Endodermal cell (in vitro differentiated cells): ENCODE results near the gene USP4. TPM values are rescaled to one million over a fixed set of nuclear protein-coding genes. Genes with fewer than 3 reads are reported as not detected.
"Not testable (repeated sequence)": the region's sequence is repeated elsewhere in the genome, so short reads cannot be mapped to it uniquely, and the experiment has no call there.

Experiments
- DNase-seq: peaks from one replicate; pipeline ENCODE4 v3.0.0-alpha.2; 2017
- H3K27ac ChIP-seq: 2 replicates; pipeline ENCODE4 v1.5.1; 2013; ENCODE audit warnings: mild to moderate bottlenecking, low read depth, low read length, moderate library complexity
- H3K27me3 ChIP-seq: 2 replicates; pipeline ENCODE4 v1.6.1; 2013; ENCODE audit warnings: mild to moderate bottlenecking, low read length, moderate library complexity; ENCODE audit not compliant: insufficient read depth, control insufficient read depth, poor library complexity, severe bottlenecking
- H3K36me3 ChIP-seq: 2 replicates; pipeline ENCODE4 v1.7.0; 2013; ENCODE audit warnings: mild to moderate bottlenecking, low read length, moderate library complexity; ENCODE audit not compliant: control insufficient read depth, insufficient read depth
- H3K4me1 ChIP-seq: one replicate; pipeline ENCODE4 v1.7.0; 2013; ENCODE audit warnings: low read length; ENCODE audit not compliant: control insufficient read depth, insufficient read depth
- H3K4me3 ChIP-seq: 2 replicates; pipeline ENCODE4 v1.5.1; 2013; ENCODE audit warnings: mild to moderate bottlenecking, low read length, moderate library complexity
- H3K9ac ChIP-seq: 2 replicates; pipeline ENCODE4 v1.6.1; 2013; ENCODE audit warnings: mild to moderate bottlenecking, low read length, moderate library complexity; ENCODE audit not compliant: poor library complexity, severe bottlenecking; ENCODE audit errors: extremely low read depth
- H3K9me3 ChIP-seq: 2 replicates; pipeline ENCODE4 v1.6.1; 2013; ENCODE audit warnings: mild to moderate bottlenecking, low read length, moderate library complexity; ENCODE audit not compliant: control insufficient read depth
- H3K27ac Mint-ChIP-seq: 2 replicates; pipeline ENCODE4 v1.8.0; 2020; ENCODE audit warnings: mixed read lengths
- H3K27me3 Mint-ChIP-seq: 2 replicates; pipeline ENCODE4 v1.8.0; 2021; ENCODE audit warnings: mild to moderate bottlenecking, mixed read lengths; ENCODE audit not compliant: insufficient read depth
- H3K36me3 Mint-ChIP-seq: 2 replicates; pipeline ENCODE4 v1.8.0; 2020; ENCODE audit warnings: low read depth, mixed read lengths
- H3K4me1 Mint-ChIP-seq: 2 replicates; pipeline ENCODE4 v1.8.0; 2020; ENCODE audit warnings: mixed read lengths
- H3K4me3 Mint-ChIP-seq: 2 replicates; pipeline ENCODE4 v1.8.0; 2020; ENCODE audit warnings: mild to moderate bottlenecking, moderate library complexity, mixed read lengths
- H3K9me3 Mint-ChIP-seq: 2 replicates; pipeline ENCODE4 v1.8.0; 2020; ENCODE audit warnings: mild to moderate bottlenecking, mixed read lengths
- CTCF ChIP-seq: fragments of 200-600 bp; sonication (generic); conservative IDR thresholded peaks from 2 replicates; pipeline ENCODE4 v1.5.0; 2021; ENCODE audit warnings: antibody characterized with exemption, mild to moderate bottlenecking
- WGBS, 2 experiments: methylation state at CpG; one replicate each; pipeline versions ENCODE4 v1.1.5 to v1.1.7; 2013; ENCODE audit warnings: missing lambda C conversion rate in 2 of 2, mixed read lengths in 1 of 2; ENCODE audit not compliant: insufficient coverage in 1 of 2, insufficient read length in 1 of 2; 5-methylcytosine and 5-hydroxymethylcytosine counted together
- total RNA-seq, 2 donors: library from RNA; stranded (reverse); fragmentation: NEBNext Ultra II Directional in 1 of 2; extraction: Animal tissue kit (Norgen Biotek cat#: 25700) in 1 of 2; gene quantifications; 2 replicates in 1 of 2; 3 replicates in 1 of 2; pipeline ENCODE4 v1.2.1, GENCODE V29; 2021

USP4 gene
- total RNA-seq, 2 donors from 2014 or later, result 48.3 to 48.9 TPM

GRCh38 chr3:49352281-49352680, 12.4 kb upstream of the USP4 start:
- no peak overlapping the region for H3K27ac ChIP-seq
- 96 to 100% methylated on average over 2 of the region's 2 CpGs for WGBS, 2 experiments
- peaks cover 10% of the 10 kb centered on the region for H3K4me1 Mint-ChIP-seq
- no peak for DNase-seq
- H3K9me3 ChIP-seq, result no peaks in the 10 kb centered on the region
- no peak for TF ChIP-seq CTCF
- no peaks in the 10 kb centered on the region for H3K27me3 ChIP-seq
- no peak overlapping the region for H3K4me3 Mint-ChIP-seq
- H3K36me3 ChIP-seq, result peaks cover 13% of the 10 kb centered on the region
- H3K4me3 ChIP-seq, result no peak overlapping the region
- no peak overlapping the region for H3K27ac Mint-ChIP-seq
- H3K36me3 Mint-ChIP-seq, result peaks cover 20% of the 10 kb centered on the region
- no peaks in the 10 kb centered on the region for H3K27me3 Mint-ChIP-seq
- peaks cover 5% of the 10 kb centered on the region for H3K4me1 ChIP-seq
- H3K9ac ChIP-seq, result no peak overlapping the region
- H3K9me3 Mint-ChIP-seq, result peaks cover 5% of the 10 kb centered on the region

DNA sequence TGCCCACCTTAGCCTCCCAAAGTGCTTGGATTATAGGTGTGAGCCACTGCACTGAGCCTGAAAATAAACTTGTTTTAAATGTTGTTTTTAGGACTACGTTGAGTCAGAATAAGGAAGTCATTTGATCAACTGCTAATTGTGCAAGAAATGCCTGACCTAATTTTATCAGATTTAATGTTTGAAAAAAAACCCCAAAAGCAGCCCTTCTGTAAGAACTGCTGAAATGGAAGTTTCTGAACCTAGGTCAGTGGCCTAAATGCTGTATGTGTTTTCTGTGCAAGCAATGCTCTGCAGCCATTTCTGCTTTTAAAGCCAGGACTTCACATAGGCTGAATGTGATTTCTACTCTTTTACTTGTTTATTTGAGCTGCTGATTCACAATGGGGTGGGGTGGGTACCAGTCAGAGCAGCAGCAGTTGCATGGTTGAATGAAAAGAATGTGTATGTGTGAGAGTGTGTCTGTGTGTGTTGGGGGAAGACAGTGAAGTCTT, 11.7 kb upstream of the USP4 start:
- Mint-ChIP-seq H3K9me3 (peaks cover 5% of the 10 kb centered on the region), H3K27me3 (no peaks in the 10 kb centered on the region), H3K27ac (peak overlapping the region; percentile 25), H3K4me3 (no peak overlapping the region), H3K4me1 (peaks cover 9% of the 10 kb centered on the region), H3K36me3 (peaks cover 18% of the 10 kb centered on the region)
- Histone ChIP-seq H3K9me3 (no peaks in the 10 kb centered on the region), H3K27ac (no peak overlapping the region), H3K27me3 (no peaks in the 10 kb centered on the region), H3K4me3 (no peak overlapping the region), H3K9ac (no peak overlapping the region), H3K36me3 (peaks cover 12% of the 10 kb centered on the region), H3K4me1 (peaks cover 5% of the 10 kb centered on the region)
- WGBS, 2 experiments, result 90 to 97% methylated on average over 1 of the region's 1 CpG
- no peak for TF ChIP-seq CTCF
- DNase-seq, result no peak

DNA sequence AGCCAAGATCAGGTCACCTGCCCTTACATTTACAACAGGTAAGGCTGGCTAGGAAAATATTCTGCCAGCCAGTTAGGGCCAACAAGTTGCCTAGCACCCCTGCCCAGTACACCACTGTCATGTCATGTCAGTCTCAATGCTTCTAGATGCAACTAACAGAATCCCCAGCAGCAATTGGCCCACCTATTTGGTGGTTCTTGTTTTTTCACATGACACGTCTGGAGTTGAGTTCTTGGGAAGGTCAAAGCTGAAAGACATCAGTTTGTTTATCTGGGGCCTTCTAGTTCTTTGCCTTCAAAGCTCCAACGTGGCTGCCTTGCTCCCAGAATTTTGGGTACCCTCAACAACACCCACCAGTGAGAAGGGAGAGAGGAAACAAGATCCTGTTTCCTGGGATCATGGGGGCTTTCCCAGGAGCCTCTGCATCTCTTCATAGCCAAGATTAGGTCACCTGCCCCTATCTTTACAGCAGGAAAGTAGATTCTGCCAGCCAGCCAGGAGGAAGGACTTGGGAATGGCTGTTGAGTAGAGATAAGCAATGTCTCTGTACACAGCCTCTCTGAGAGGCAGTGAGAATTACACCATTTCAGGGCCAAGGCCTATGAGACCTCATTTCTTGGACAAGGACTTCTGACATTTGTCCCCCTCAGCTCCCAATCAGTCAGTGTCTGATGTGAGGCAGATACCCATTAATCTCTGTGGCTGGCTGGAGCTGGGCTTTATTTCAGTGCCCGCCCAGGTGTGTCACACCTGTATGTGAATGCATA, 9.7 kb upstream of the USP4 start:
- Histone ChIP-seq H3K9ac (no peak overlapping the region), H3K27me3 (no peaks in the 10 kb centered on the region), H3K9me3 (no peaks in the 10 kb centered on the region), H3K36me3 (no peaks in the 10 kb centered on the region), H3K27ac (no peak overlapping the region), H3K4me1 (peaks cover 5% of the 10 kb centered on the region), H3K4me3 (no peak overlapping the region)
- DNase-seq, result no peak
- WGBS, 2 experiments, result 78 to 84% methylated on average over 2 to 3 of the region's 3 CpGs
- Mint-ChIP-seq H3K4me1 (peaks cover 6% of the 10 kb centered on the region), H3K36me3 (peaks cover 3% of the 10 kb centered on the region), H3K27me3 (no peaks in the 10 kb centered on the region), H3K27ac (no peak overlapping the region), H3K4me3 (no peak overlapping the region), H3K9me3 (peaks cover 5% of the 10 kb centered on the region)
- TF ChIP-seq CTCF, result no peak

DNA sequence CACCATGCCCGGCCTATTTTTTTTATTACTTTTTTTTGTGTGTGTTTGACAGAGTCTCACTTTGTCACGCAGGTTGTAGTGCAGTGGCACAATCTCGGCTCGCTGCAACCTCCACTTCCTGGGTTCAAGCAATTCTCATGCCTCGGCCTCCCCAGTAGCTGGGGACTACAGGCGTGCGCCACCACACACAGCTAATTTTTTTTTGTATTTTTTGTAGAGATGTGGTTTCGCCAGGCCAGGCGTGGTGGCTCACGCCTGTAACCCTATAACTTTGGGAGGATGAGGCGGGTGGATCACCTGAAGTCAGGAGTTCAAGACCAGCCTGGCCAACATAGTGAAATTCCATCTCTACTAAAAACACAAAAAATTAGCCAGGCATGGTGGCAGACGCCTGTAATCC, 8.5 kb upstream of the USP4 start:
- H3K9ac ChIP-seq, H3K4me3 Mint-ChIP-seq, H3K36me3 Mint-ChIP-seq, H3K9me3 Mint-ChIP-seq, H3K4me1 Mint-ChIP-seq, H3K9me3 ChIP-seq, H3K4me1 ChIP-seq, H3K27me3 Mint-ChIP-seq, H3K4me3 ChIP-seq, DNase-seq, H3K27me3 ChIP-seq, H3K27ac Mint-ChIP-seq, H3K36me3 ChIP-seq, H3K27ac ChIP-seq: not testable (repeated sequence)
- WGBS, 2 experiments, result 90% methylated on average over 4 to 12 of the region's 12 CpGs
